Transverse colon (tissue), 4 donors: ENCODE measurements around the gene CXCR2.

Source experiments
- POLR2A ChIP-seq: fragments of 450-650 bp; IDR thresholded peaks from one replicate; pipeline ENCODE4 v1.6.1; 2016; ENCODE audit warnings: antibody characterized with exemption, mild to moderate bottlenecking, moderate library complexity
- POLR2AphosphoS5 ChIP-seq, 3 donors: sonication (generic); formaldehyde crosslinking; IDR thresholded peaks; one replicate each; pipeline ENCODE4 v1.6.1; 2016; ENCODE audit warnings: antibody characterized with exemption in 3 of 3
- TF ChIP-seq, protein P1 (sequence below), 5 experiments: fragments of 200-600 bp in 3 of 5; fragments of 450-650 bp in 2 of 5; sonication (generic) in 3 of 5; IDR thresholded peaks; 1 replicate in 2 of 5; 2 replicates in 3 of 5; pipeline ENCODE4 v1.5.1; 2016 to 2017; ENCODE audit warnings: antibody characterized with exemption in 5 of 5, inconsistent platforms in 3 of 5, mild to moderate bottlenecking in 2 of 5, moderate library complexity in 1 of 5

DNA sequence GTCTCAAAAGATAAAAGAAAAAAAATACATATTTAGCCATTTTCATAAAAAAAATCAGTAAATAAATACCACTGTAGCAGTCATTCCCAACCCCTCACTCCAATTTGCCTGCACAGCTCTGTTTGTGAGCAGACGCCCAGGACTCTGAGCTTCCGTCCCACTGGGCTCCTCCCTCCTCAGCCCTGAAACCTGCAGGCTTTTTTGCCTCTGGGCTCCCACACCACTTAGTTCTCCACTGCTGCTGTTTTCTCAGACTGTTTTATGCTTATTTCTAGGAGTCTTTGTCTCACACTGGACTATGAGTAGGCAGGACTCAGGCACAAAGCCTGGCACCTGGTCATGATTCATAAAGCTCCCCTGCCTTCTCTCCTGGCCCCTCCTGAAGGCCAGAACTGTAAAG lies 47.0 kb downstream of the CXCR2 start:
- TF ChIP-seq POLR2A (no peak), POLR2AphosphoS5 (IDR thresholded peaks at IDR 0.05) (no peak)
- TF ChIP-seq, protein P1, sequence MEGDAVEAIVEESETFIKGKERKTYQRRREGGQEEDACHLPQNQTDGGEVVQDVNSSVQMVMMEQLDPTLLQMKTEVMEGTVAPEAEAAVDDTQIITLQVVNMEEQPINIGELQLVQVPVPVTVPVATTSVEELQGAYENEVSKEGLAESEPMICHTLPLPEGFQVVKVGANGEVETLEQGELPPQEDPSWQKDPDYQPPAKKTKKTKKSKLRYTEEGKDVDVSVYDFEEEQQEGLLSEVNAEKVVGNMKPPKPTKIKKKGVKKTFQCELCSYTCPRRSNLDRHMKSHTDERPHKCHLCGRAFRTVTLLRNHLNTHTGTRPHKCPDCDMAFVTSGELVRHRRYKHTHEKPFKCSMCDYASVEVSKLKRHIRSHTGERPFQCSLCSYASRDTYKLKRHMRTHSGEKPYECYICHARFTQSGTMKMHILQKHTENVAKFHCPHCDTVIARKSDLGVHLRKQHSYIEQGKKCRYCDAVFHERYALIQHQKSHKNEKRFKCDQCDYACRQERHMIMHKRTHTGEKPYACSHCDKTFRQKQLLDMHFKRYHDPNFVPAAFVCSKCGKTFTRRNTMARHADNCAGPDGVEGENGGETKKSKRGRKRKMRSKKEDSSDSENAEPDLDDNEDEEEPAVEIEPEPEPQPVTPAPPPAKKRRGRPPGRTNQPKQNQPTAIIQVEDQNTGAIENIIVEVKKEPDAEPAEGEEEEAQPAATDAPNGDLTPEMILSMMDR (IDR thresholded peaks at IDR 0.05), result no peak
